Left renal cortex interstitium (tissue), 4 donors: Measurements from ENCODE around the gene KRT83. TPM values are rescaled to one million over a fixed set of nuclear protein-coding genes. Genes with fewer than 3 reads are reported as not detected.
"Not testable (repeated sequence)": the region's sequence is repeated elsewhere in the genome, so short reads cannot be mapped to it uniquely, and the experiment has no call there.

Source experiments
- DNase-seq, 4 donors: peaks; one replicate each; pipeline ENCODE4 v3.0.0-alpha.2; 2013; ENCODE audit warnings: low read depth in 4 of 4, low spot score in 2 of 4, missing footprints in 1 of 4
- polyA plus RNA-seq, 4 donors: library from polyadenylated mRNA; unstranded; fragments of 120-200 nt; gene quantifications; one replicate each; pipeline ENCODE4 v1.2.1, GENCODE V29; 2013; ENCODE audit not compliant: insufficient read length in 4 of 4

Gene KRT83
- polyA plus RNA-seq, 4 donors = not detected

GRCh38 chr12:52354200-52354599 is 33.0 kb upstream of the KRT83 start:
- no peak for DNase-seq

DNA sequence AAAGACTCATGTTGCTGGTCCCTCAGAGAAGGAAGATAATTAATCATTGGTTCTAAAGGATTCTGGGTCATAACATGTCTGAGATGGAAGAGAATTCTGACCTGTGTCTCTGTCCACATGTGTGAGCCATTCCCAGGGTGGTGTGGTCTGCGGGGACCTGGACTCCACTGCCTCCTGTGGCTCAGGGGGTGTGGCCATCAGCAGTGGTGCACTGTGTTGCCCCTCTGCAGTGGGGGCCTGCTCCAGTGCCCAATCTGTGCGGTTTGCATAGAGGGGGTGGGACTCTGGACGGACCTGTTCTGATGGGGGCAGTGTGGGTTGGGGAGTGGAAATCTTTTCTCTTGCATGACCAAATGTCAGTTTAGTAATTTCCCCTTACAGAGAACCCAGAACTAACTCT is 32.6 kb upstream of the KRT83 start:
- no peak for DNase-seq

- no peak for DNase-seq
Measured at GRCh38 chr12:52352951-52353350, 31.8 kb upstream of the KRT83 start.

DNA sequence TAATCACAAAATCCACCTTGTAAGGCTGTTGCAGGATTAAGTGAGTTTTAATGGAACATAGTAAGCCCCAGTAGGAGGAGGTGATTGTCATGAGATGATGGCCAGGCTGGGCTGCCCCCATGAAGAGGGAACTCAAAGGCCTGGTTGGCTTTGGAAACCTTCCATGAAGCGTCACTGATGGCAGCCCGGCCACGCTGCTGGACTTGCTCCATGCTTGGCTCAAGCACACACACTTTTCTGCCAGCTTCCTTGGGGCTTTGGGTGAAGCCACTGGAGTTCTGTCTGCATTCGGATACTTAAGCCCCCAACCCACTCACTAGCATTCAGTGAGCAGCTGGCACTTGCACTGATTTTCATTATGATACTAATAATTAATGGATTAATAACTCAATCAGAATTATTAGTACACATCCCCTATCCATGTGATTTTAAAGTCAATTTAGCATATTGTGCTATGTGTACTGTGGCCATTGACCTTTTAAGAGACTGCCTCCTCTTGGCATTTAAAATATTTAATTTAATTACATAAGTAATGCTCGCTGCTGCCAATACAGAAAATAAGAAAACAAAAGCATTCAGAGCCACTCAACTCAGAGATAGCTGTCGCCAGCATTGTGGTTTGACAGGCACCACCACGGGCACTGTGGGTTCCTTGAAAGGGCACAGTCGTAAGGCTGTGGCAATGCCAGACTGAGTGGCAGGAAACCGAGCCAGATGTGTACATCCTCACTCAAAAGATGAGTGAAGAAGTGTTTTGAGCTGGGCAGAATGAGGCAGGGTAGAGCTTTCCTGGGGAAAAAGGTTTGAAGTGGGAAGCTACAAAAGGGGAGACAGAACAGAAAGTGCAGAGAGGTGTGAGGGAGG is 30.2 kb upstream of the KRT83 start:
- DNase-seq = no peak

DNA sequence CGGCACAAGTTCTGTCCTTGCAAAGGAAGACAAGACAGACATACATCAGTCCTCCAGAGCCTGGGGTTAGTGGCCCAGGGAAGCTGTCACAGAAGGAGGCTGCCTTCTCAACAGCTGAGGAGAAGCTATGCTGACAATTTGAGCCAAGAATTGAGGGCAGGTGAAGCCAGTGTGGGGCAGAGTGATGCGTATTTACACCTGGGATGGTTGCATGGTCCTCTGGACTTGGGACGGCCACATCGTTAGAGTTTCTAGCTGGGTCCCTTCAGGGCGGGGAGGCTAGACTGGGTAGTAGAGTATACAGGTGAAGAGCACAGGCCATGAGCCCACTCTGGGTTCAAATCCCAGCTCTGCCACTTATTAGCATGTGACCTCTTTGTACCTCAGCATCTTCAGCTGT is 29.6 kb upstream of the KRT83 start:
- DNase-seq = no peak

- no peak for DNase-seq
Measured at GRCh38 chr12:52350021-52350620, 28.9 kb upstream of the KRT83 start.

DNA sequence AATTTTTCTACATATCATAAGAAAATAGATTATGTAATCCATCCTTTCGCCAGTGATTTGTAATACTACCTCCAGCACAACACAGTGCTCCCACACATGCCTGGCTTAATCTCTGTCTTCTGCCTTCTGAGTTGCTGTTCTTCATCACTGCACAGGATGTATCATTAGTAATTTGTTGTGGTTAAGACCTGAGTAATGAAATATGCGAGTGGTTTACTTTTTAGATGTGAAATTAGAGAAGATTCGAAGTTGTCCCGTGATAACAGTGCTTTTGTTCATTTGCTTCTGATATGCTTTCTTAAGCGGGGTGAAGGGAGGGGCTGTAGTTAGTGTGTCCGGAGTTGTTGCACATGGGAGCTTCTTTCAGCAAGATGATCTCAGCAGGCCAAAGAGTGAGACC is 28.0 kb upstream of the KRT83 start:
- DNase-seq = no peak

GRCh38 chr12:52347551-52348510 is 26.6 kb upstream of the KRT83 start:
- no peak for DNase-seq

- no peak for DNase-seq
Measured at GRCh38 chr12:52347016-52347415, 25.8 kb upstream of the KRT83 start.

- DNase-seq = no peak
Measured at GRCh38 chr12:52346593-52346992, 25.4 kb upstream of the KRT83 start.

DNA sequence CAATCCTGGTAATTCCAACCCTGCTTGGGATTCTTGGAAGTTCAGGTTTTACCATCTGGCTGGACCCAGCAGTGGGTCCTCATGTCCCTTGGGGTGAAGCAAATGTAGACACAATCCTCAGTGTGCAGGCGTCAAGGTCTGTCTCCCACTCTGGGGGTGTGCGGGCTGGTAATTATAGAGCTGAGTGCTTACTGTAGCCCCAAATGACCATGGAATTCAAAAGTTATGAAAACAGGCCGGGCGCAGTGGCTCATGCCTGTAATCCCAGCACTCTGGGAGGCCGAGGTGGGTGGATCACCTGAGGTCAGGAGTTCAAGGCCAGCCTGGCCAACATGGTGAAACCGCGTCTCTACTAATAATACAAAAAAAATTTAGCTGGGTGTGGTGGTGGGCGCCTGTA is 23.8 kb upstream of the KRT83 start:
- not testable (repeated sequence) for DNase-seq

GRCh38 chr12:52344111-52344510 is 22.9 kb upstream of the KRT83 start:
- no peak for DNase-seq

- DNase-seq = no peak
Measured at GRCh38 chr12:52343550-52343949, 22.4 kb upstream of the KRT83 start.

DNA sequence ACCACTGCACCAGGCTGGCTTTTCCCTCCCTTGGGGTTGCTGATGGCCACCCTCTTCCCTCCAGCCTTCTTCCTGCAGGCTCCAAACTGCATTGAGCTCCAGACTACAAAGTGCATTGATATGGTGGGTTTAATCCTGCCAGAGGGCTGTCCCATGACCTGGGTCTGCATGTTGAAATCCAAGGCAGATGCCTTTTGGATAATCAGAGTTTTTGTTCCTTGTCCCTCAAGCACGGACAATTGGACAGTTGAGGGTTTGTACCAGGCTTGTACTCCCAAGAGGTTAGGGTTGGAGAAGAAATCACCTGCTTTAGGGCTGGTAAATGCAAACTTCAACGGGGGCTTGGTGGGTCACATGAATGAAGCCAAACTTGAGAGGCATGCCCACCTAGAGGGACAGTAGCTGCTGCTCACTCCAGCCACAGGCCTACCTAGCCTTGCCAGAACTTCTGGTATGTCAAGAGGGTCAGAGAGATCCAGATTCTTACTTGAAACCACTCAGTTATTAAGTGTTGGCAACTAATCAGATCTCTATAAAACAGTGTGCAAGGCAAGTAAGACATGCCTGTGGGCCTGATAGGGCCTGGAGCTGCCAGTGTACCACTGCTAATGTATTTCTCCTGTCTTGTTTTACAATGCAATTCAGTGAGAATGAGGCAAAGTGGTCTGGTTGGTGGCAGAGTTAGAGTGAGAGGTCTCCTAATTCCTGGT is 21.7 kb upstream of the KRT83 start:
- DNase-seq = no peak

DNA sequence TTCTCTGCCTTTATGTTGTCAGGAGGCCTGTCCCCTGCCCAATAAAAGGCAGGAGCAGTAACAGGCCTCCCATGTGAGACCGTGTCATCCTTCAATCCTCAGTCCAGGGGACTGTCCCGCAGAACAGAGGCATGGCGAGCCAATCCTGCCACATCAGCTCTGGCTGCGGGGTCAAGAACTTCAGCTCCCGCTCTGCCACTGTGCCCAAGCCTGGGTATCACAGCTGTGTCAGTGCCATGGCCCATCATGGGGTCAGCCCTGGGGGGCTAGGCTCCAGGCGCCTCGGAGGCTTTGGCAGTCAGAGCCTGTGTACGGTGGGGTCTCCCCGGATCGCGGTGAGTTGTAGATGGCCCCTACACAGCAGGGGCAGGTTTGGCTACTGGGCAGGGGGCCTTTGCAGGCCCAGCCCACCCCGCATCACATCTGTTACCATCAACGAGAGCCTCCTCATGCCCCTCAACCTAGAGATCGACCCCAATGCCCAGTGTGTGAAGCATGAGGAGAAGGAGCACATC is 19.9 kb upstream of the KRT83 start:
- no peak for DNase-seq

DNA sequence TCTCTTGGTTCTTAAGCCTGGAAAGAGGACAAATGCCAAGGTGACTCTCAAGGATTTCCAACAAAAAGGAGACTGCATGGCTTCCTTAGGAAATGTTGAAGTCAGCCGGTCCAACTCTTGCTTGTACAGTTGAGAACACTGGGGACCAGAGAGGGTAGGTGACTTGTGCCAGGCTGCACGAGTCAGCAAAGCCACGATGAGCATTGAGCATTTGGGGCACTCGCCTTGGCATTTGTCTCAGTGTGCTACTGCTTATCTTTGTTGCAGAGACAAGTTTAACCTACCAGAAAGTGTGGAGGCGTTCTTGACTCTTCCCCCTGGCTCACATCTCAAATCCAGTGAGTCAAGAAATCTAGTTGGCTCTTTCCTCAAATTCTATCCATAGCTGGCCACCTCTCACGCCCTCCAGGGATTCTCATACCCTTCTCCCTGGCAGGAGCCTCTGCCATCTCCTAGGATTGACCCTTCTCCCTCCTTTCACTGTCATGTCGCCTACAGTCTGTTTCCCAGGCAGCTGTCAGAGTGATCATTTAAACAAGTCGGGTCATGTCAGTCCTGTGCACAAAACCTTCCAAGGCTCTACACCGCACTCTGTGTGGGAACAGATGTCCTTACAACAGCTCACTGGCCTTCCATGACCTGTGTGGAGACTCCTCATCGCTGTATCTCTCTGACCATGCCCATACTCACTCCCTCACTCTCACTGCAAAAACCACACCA is 17.2 kb upstream of the KRT83 start:
- no peak for DNase-seq

DNA sequence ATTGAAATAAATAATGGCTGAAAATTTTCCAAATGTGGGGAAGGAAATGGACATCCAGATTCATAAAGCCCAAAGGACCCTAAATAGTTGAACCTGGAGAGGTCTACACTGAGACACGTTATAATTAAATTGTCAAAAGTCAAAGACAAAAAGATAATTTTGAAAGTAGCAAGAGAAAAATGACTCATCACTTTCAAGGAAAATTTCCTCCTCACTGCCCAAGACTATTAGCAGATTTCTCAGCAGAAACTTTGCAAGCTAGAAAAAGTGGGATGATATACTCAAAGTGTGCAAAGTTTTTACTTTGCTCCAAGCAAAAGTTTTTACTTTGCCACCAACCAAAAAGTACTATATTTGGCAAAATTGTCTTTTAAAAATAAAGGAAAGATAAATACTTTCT is 15.9 kb upstream of the KRT83 start:
- DNase-seq = no peak

DNA sequence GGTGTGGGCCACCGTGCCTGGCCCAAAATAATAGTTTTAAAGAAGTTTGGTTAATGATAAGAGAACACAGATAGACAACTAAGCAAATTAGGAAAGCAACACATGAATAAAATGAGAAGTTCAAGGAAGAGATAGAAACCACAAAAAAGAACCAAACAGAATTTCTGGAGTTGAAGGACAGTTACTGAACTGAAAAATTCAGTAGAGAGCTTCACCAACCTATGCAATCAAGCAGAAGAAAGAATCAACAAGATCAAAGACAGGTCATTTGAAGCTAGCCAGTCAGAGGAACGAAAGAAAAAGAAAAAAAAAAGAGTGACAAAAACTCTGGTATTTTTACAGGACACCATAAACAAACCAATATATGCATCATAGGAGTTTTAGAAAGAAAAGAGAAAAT is 15.4 kb upstream of the KRT83 start:
- DNase-seq = no peak

DNA sequence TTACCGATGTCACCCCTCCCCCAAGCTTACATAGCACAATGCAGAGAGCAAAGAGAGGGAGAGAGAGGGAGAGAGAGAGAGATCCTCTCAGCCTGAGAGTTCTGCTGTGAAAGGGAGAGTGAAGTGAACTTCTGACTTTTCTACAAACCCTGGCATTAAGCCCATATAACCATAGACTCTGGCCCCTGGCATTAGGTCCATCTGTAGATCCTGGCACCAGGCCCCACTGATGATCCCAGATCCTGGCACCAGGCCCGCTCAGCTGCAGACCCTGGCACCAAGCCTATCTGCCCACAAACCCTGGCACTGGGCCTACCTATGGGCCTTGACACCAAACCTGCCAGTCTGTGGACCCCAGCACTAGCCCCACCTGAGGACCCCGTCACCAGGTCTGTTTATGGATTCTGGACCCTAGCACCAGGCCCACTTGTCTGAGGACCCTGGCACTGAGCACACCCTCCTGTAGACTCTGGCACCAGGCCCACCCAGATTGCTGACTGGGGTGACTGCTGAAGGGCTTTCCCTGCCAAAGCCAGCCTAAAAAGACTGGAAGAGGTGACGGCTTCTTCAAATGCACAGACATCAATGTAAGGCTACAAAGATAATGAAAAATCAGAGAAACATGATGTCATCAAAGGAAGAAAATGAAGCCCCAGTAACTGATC is 14.5 kb upstream of the KRT83 start:
- DNase-seq = no peak
